VCaP (cell line): ENCODE data around the gene TBC1D17.

Experiments
- H3K27ac ChIP-seq: fragments of 450-650 bp; 2 replicates; pipeline ENCODE4 v1.5.1; 2017
- TF ChIP-seq, protein P1 (sequence below): fragments of 450-650 bp; conservative IDR thresholded peaks from 2 replicates; pipeline ENCODE4 v1.5.1; 2017; ENCODE audit warnings: mild to moderate bottlenecking, moderate library complexity

The TBC1D17 gene

DNA sequence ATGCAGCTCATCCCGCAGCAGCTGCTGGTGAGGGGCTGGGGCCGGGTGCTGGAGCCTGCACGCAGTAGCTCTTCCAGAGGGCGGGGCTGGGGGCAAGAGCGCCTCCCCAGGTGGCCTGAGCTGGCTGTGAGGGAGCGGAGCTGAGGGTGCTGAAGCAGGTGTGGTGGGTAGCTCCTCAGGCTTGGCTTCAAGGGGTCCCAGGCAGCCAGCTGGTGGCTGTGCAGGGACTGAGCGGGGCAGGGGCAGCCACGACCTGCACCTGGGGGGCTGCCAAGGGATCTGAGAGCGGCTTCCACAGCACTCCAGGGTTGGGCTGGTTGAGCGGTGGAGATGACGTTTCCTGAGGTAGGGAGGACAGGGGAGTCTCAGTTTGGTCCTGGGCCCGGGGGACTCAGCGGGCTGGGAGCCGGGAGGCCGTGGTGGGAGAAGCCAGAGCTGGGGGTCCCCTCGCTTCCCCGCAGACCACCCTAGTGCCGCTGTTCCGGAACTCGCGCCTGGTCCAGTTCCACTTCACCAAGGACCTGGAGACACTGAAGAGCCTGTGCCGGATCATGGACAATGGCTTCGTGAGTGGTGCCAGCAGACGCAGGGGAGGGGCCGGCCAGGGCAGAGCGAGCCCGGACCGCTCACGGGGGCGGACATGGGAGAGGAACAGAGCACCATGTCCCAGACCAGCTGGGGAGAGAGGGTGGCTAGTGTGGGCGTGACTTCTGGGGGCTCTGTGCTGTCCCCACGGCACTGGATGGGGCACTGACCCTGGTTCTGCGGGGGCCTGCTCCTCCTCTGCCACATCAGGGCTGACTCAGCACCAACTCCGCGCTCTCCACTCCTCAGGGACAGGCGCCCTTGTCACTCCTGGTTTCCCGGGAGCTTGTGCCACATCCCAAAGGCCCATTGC is 19.2 kb upstream of the TBC1D17 start:
- H3K27ac ChIP-seq: peak overlapping the region; percentile 33; the same call in 1 of the 2 replicates

GRCh38 chr19:49859682-49860335 is 17.7 kb upstream of the TBC1D17 start:
- H3K27ac ChIP-seq: peak overlapping the region; percentile 23; the same call in 1 of the 2 replicates
- TF ChIP-seq, protein P1, sequence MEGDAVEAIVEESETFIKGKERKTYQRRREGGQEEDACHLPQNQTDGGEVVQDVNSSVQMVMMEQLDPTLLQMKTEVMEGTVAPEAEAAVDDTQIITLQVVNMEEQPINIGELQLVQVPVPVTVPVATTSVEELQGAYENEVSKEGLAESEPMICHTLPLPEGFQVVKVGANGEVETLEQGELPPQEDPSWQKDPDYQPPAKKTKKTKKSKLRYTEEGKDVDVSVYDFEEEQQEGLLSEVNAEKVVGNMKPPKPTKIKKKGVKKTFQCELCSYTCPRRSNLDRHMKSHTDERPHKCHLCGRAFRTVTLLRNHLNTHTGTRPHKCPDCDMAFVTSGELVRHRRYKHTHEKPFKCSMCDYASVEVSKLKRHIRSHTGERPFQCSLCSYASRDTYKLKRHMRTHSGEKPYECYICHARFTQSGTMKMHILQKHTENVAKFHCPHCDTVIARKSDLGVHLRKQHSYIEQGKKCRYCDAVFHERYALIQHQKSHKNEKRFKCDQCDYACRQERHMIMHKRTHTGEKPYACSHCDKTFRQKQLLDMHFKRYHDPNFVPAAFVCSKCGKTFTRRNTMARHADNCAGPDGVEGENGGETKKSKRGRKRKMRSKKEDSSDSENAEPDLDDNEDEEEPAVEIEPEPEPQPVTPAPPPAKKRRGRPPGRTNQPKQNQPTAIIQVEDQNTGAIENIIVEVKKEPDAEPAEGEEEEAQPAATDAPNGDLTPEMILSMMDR: no peak

More for the DNA sequence above, 19.2 kb upstream of the TBC1D17 start:
- TF ChIP-seq, protein P1: no peak

DNA sequence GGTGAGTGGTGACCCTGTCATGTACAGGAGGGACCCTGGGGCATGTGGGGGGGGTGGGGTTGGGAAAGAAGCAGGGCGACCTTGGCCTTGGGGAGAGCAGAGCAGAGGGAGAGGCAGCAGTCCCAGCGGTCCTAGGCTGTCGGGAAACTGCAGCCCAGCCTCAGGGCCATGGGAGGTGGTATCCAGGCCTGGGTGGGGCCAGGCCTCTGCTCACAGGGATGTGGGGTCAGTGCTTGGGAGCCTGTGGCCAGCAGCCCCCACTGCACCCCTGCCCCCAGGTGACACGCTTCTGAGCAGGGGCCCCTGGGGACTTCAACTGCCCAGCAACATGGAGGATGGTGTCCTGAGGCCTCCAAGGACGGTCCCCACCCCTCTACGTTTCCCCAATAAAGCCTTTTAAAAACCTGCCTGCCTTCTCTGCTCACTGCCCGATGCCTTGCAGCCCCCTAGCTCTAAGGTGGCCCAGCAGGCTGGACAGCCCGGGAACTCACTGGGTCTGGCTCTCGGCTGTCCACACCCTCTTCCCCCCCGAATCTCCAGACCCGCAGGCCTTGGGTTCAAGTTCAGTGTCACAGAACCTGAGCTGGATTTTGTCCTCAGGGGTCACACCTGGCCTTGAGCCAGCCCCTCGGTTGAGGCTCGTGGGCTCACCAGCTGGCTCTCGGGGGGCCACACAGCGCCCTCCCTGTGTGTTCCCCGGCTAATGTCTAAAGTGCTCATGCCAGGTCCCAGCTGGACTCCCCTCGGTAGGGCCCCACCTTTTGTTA is 17.0 kb upstream of the TBC1D17 start:
- peak overlapping the region; percentile 23 for H3K27ac ChIP-seq
- TF ChIP-seq, protein P1: no peak

DNA sequence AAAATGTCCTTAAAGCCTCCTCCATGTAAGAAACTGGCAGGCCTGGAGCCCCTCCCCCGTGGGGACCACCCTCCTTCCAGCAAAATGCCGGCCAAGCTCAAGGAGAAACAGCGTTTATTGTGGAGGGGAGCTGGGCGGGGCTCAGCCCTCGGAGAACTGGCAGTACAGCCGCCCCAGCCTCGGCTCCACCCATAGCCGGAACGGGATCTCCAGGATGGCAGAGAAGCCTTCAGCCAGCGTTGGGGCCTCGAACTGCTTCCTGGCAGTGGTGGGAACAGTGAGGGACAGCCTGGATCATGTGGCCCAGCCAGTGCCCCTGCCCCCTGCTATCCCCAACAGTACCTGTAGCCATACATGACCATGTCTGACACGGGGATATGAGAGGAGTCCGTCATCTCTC is 16.4 kb upstream of the TBC1D17 start:
- TF ChIP-seq, protein P1: no peak
- peak overlapping the region; percentile 23 for H3K27ac ChIP-seq

- TF ChIP-seq, protein P1: no peak
- no peak overlapping the region; the same call in 1 of the 2 replicates for H3K27ac ChIP-seq
Observed at GRCh38 chr19:49861541-49862378, 15.7 kb upstream of the TBC1D17 start.

DNA sequence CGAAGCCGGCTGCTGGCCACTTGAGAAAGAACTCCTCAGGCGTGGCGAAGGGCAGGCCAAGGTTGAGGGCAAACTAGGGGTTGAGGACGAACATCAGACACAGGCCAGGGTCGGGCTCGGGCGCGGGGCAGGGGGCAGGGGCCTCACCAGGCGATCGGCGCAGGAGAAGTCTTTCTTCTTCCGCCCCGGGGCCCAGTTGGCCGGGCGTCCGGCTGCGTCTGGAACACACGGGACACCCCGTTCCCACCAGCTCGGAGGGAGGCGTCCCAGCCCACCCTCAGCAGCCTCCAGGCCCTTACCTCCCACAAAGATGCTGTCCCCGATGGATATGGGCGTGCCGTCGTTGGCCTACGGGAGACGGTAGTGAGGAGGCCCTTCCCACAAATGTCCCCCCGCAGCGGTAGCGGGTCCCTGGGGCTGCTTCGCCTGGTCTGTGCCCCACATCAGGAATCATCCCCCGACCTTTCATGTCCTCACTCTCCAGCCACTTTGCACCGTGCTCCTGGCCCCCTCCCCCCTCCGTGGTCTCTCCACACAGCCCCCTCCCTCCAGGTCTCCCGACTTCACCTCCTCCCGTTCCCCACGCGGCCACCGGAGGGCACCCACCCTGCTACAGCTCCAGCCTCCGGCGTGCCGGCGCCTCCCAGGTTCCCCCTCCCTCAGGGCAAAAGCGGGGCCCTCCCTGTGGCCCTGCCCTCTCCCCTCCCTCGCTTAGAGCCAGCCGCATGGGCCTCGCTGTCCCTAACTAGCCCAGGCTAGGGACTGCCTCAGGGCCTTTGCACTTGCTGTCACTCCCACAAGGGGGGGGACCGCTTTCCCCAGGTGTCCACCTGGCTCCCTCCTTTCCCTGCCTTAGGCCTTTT is 14.9 kb upstream of the TBC1D17 start:
- TF ChIP-seq, protein P1: peak; percentile 67
- H3K27ac ChIP-seq: no peak overlapping the region
